Gastrocnemius medialis (tissue), 4 donors: ENCODE data around the gene RBM6. TPM values are rescaled to one million over a fixed set of nuclear protein-coding genes. Genes with fewer than 3 reads are reported as not detected.

ENCODE experiments used
- ATAC-seq, 2 donors: fragments of 150-250 bp; one replicate each; pipeline ENCODE4 v1.9.1; 2016
- DNase-seq, 2 donors: peaks; one replicate each; pipeline ENCODE4 v3.0.0-alpha.2; 2019
- H3K27ac ChIP-seq, 4 donors: fragments of 200-600 bp; sonication (generic); 1 replicate in 1 of 4; 2 replicates in 3 of 4; pipeline ENCODE4 v1.5.1; 2016 to 2018; ENCODE audit warnings: mild to moderate bottlenecking in 2 of 4, moderate library complexity in 1 of 4
- H3K27me3 ChIP-seq, 3 donors: fragments of 200-600 bp; sonication (generic) in 2 of 3; 1 replicate in 1 of 3; 2 replicates in 2 of 3; pipeline versions ENCODE4 v1.5.1 to v1.6.0; 2016 to 2019; ENCODE audit warnings: mild to moderate bottlenecking in 1 of 3, moderate library complexity in 1 of 3
- H3K36me3 ChIP-seq, 2 donors: fragments of 200-600 bp; sonication (generic) in 1 of 2; one replicate each; pipeline ENCODE4 v1.5.1; 2017 to 2018
- H3K4me1 ChIP-seq, 2 donors: fragments of 200-600 bp; sonication (generic) in 1 of 2; one replicate each; pipeline ENCODE4 v1.5.1; 2016 to 2017; ENCODE audit warnings: mild to moderate bottlenecking in 2 of 2
- H3K4me3 ChIP-seq, 4 donors: fragments of 200-600 bp; sonication (generic) in 3 of 4; 1 replicate in 1 of 4; 2 replicates in 3 of 4; pipeline ENCODE4 v1.5.1; 2016 to 2019; ENCODE audit warnings: mild to moderate bottlenecking in 2 of 4
- H3K9me3 ChIP-seq, 3 donors: fragments of 200-600 bp; sonication (generic) in 2 of 3; 1 replicate in 1 of 3; 2 replicates in 2 of 3; pipeline ENCODE4 v1.5.1; 2016 to 2019
- POLR2A ChIP-seq, 2 donors: fragments of 450-650 bp; IDR thresholded peaks; one replicate each; pipeline ENCODE4 v1.6.1; 2017; ENCODE audit warnings: antibody characterized with exemption in 2 of 2, mild to moderate bottlenecking in 2 of 2, moderate library complexity in 2 of 2
- in situ Hi-C, 4 donors: fragments of 200-750 bp; cut with MboI; loops; one replicate each; pipeline versions ENCODE4 v1.15.0 to v1.8.0; 2017; ENCODE audit warnings: low sequenced_read_pairs in 4 of 4
- intact Hi-C: fragments of 100-400 bp; cut with DNase I; formaldehyde crosslinking; loops from one replicate; pipeline ENCODE4 v1.15.1; 2023; ENCODE audit warnings: low total_unique reads
- total RNA-seq, 4 donors: library from RNA; depleted of rRNA; stranded (reverse); fragments of >200 nt; gene quantifications; one replicate each; pipeline versions ENCODE4 v1.1.0 to v1.2.3, GENCODE V29; 2016
- TF ChIP-seq, protein P1 (sequence below), 5 experiments: fragments of 450-650 bp in 3 of 5; fragments of 200-600 bp in 2 of 5; sonication (generic) in 2 of 5; IDR thresholded peaks in 4 of 5; conservative IDR thresholded peaks in 1 of 5; 1 replicate in 4 of 5; 2 replicates in 1 of 5; pipeline ENCODE4 v1.5.1; 2016 to 2019; ENCODE audit warnings: antibody characterized with exemption in 5 of 5, mild to moderate bottlenecking in 3 of 5, moderate library complexity in 3 of 5

The RBM6 gene
- total RNA-seq, 4 donors from 2014 or later: 27.2 to 55.6 (median 30.6) TPM

- Histone ChIP-seq H3K9me3 (no peaks in the 10 kb centered on the region), H3K4me3 (peak overlapping the region in 1 of 4 donors; percentile 94), H3K36me3 (peaks cover 10 to 58% of the 10 kb centered on the region in 2 donors), H3K27ac (peak overlapping the region; percentile 97 to 99 (median 98)), H3K4me1 (peaks cover 19 to 21% of the 10 kb centered on the region in 2 donors), H3K27me3 (no peaks in the 10 kb centered on the region)
- TF ChIP-seq, protein P1, sequence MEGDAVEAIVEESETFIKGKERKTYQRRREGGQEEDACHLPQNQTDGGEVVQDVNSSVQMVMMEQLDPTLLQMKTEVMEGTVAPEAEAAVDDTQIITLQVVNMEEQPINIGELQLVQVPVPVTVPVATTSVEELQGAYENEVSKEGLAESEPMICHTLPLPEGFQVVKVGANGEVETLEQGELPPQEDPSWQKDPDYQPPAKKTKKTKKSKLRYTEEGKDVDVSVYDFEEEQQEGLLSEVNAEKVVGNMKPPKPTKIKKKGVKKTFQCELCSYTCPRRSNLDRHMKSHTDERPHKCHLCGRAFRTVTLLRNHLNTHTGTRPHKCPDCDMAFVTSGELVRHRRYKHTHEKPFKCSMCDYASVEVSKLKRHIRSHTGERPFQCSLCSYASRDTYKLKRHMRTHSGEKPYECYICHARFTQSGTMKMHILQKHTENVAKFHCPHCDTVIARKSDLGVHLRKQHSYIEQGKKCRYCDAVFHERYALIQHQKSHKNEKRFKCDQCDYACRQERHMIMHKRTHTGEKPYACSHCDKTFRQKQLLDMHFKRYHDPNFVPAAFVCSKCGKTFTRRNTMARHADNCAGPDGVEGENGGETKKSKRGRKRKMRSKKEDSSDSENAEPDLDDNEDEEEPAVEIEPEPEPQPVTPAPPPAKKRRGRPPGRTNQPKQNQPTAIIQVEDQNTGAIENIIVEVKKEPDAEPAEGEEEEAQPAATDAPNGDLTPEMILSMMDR (IDR thresholded peaks at IDR 0.05 in 4 of 5, conservative IDR thresholded peaks at IDR 0.05 in 1 of 5): no peak
- TF ChIP-seq POLR2A (IDR thresholded peaks at IDR 0.05): no peak
- intact Hi-C loops: no loop called here
- in situ Hi-C loops: no loop called here
- no peak for DNase-seq
- ATAC-seq: no peak
Measured at GRCh38 chr3:50090984-50091383, 151.0 kb downstream of the RBM6 start.

GRCh38 chr3:50095352-50095998 lies 155.5 kb downstream of the RBM6 start:
- intact Hi-C loops: no loop called here
- in situ Hi-C loops: no loop called here
- Histone ChIP-seq H3K4me3 (no peak overlapping the region), H3K4me1 (peaks cover 12 to 14% of the 10 kb centered on the region in 2 donors), H3K9me3 (no peaks in the 10 kb centered on the region), H3K27ac (no peak overlapping the region), H3K36me3 (peaks cover 10 to 100% of the 10 kb centered on the region in 2 donors), H3K27me3 (no peaks in the 10 kb centered on the region)
- DNase-seq: no peak
- TF ChIP-seq, protein P1 (IDR thresholded peaks at IDR 0.05 in 4 of 5, conservative IDR thresholded peaks at IDR 0.05 in 1 of 5): no peak
- TF ChIP-seq POLR2A (IDR thresholded peaks at IDR 0.05): no peak
- no peak for ATAC-seq

- in situ Hi-C loops: no loop called here
- DNase-seq (no peak), ATAC-seq (no peak)
- H3K27ac ChIP-seq: no peak overlapping the region
- H3K27me3 ChIP-seq: no peaks in the 10 kb centered on the region
- intact Hi-C loops: no loop called here
- TF ChIP-seq, protein P1 (IDR thresholded peaks at IDR 0.05 in 4 of 5, conservative IDR thresholded peaks at IDR 0.05 in 1 of 5): no peak
- no peak for TF ChIP-seq POLR2A (IDR thresholded peaks at IDR 0.05)
- H3K9me3 ChIP-seq: no peaks in the 10 kb centered on the region
- peaks cover 11 to 100% of the 10 kb centered on the region in 2 donors for H3K36me3 ChIP-seq
- H3K4me3 ChIP-seq: no peak overlapping the region
- no peaks in the 10 kb centered on the region for H3K4me1 ChIP-seq
Measured at GRCh38 chr3:50100386-50100785, 160.4 kb downstream of the RBM6 start.

- Histone ChIP-seq H3K36me3 (peaks cover 8 to 100% of the 10 kb centered on the region in 2 donors), H3K27me3 (no peaks in the 10 kb centered on the region), H3K4me1 (no peaks in the 10 kb centered on the region), H3K4me3 (no peak overlapping the region), H3K9me3 (no peaks in the 10 kb centered on the region), H3K27ac (no peak overlapping the region)
- intact Hi-C loops: no loop called here
- DNase-seq (no peak), ATAC-seq (no peak)
- TF ChIP-seq POLR2A (IDR thresholded peaks at IDR 0.05): no peak
- TF ChIP-seq, protein P1 (IDR thresholded peaks at IDR 0.05 in 4 of 5, conservative IDR thresholded peaks at IDR 0.05 in 1 of 5): no peak
- in situ Hi-C loops: no loop called here
Measured at GRCh38 chr3:50100956-50101845, 161.3 kb downstream of the RBM6 start.
